Calu3 (cell line): Measurements from ENCODE around the gene TMTC2. TPM values are rescaled to one million over a fixed set of nuclear protein-coding genes. Genes with fewer than 3 reads are reported as not detected.

Source experiments
- BruUV-seq: library from RNA; stranded (reverse); fragments of 400-500 nt; replicated peaks from 2 replicates; lab custom pipeline; 2021; lab: Mats Ljungman, UMichigan
- CTCF ChIA-PET: fragments of 300-600 bp; sonication (Branson Sonifier 250); formaldehyde crosslinking; loops from one replicate; lab custom pipeline; 2022; ENCODE audit warnings: antibody characterized with exemption; lab: Charles Lee
- DNase-seq: peaks from one replicate; pipeline ENCODE4 v3.0.0; 2022
- H3K27ac Mint-ChIP-seq: one replicate; pipeline ENCODE4 v1.8.0; 2022; ENCODE audit warnings: mixed read lengths; ENCODE audit not compliant: unreplicated experiment
- H3K27me3 Mint-ChIP-seq: one replicate; pipeline ENCODE4 v1.8.0; 2022; ENCODE audit warnings: mixed read lengths; ENCODE audit not compliant: unreplicated experiment
- H3K36me3 Mint-ChIP-seq: one replicate; pipeline ENCODE4 v1.8.0; 2022; ENCODE audit warnings: mild to moderate bottlenecking, moderate library complexity, mixed read lengths; ENCODE audit not compliant: insufficient read depth, unreplicated experiment
- H3K4me1 Mint-ChIP-seq: one replicate; pipeline ENCODE4 v1.8.0; 2022; ENCODE audit warnings: mild to moderate bottlenecking, low read depth, mixed read lengths; ENCODE audit not compliant: unreplicated experiment
- H3K4me3 Mint-ChIP-seq: one replicate; pipeline ENCODE4 v1.8.0; 2022; ENCODE audit warnings: mild to moderate bottlenecking, low read depth, moderate library complexity, mixed read lengths; ENCODE audit not compliant: unreplicated experiment
- H3K9me3 Mint-ChIP-seq: one replicate; pipeline ENCODE4 v1.8.0; 2022; ENCODE audit warnings: low read depth, mixed read lengths; ENCODE audit not compliant: unreplicated experiment
- intact Hi-C: fragments of 100-400 bp; cut with micrococcal nuclease; formaldehyde crosslinking; loops from one replicate; pipeline ENCODE4 v1.10.0; 2022; ENCODE audit not compliant: unreplicated experiment
- total RNA-seq: library from RNA; stranded (reverse); gene quantifications from 2 replicates; pipeline ENCODE4 v1.2.3, GENCODE V29; 2022
- TF ChIP-seq, protein P1 (sequence below): fragments of 200-600 bp; IDR thresholded peaks from one replicate; pipeline ENCODE4 v1.8.0; 2022; ENCODE audit warnings: antibody characterized with exemption; ENCODE audit not compliant: unreplicated experiment

Gene TMTC2
- total RNA-seq, 1 experiment from 2014 or later, result 31.2 TPM

DNA sequence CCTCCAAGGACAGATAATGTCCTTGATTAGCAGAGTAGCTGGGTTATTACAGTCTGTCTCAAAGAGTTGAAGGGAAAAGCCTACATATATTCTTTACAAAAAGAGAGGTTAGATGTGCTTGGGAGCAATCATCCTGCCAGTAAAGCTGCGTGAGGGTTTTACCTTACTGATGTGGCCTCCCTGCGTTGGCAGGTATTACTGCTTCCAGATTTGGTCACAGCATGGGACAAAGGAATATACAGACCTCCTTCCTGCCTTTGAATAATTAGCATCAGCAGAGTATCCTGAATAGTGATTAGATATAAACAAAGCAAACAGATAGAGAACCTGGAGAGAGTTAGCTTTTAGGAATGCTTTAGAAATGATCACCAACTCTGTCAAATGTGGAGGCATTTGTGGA is 69.6 kb downstream of the TMTC2 start:
- no peak overlapping the region for H3K27ac Mint-ChIP-seq
- no peaks in the 10 kb centered on the region for H3K36me3 Mint-ChIP-seq
- H3K27me3 Mint-ChIP-seq, result no peaks in the 10 kb centered on the region
- no peak for DNase-seq
- no peaks in the 10 kb centered on the region for H3K9me3 Mint-ChIP-seq
- intact Hi-C loops, result loop anchor here (10.0 kb wide), 1 partner anchor 178 kb away; no protein-coding TSS in a partner anchor
- TF ChIP-seq, protein P1, sequence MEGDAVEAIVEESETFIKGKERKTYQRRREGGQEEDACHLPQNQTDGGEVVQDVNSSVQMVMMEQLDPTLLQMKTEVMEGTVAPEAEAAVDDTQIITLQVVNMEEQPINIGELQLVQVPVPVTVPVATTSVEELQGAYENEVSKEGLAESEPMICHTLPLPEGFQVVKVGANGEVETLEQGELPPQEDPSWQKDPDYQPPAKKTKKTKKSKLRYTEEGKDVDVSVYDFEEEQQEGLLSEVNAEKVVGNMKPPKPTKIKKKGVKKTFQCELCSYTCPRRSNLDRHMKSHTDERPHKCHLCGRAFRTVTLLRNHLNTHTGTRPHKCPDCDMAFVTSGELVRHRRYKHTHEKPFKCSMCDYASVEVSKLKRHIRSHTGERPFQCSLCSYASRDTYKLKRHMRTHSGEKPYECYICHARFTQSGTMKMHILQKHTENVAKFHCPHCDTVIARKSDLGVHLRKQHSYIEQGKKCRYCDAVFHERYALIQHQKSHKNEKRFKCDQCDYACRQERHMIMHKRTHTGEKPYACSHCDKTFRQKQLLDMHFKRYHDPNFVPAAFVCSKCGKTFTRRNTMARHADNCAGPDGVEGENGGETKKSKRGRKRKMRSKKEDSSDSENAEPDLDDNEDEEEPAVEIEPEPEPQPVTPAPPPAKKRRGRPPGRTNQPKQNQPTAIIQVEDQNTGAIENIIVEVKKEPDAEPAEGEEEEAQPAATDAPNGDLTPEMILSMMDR, result no peak
- CTCF ChIA-PET, result no interaction called here
- no peak overlapping the region for H3K4me3 Mint-ChIP-seq
- H3K4me1 Mint-ChIP-seq, result no peaks in the 10 kb centered on the region
- BruUV-seq, result no TSS peak

DNA sequence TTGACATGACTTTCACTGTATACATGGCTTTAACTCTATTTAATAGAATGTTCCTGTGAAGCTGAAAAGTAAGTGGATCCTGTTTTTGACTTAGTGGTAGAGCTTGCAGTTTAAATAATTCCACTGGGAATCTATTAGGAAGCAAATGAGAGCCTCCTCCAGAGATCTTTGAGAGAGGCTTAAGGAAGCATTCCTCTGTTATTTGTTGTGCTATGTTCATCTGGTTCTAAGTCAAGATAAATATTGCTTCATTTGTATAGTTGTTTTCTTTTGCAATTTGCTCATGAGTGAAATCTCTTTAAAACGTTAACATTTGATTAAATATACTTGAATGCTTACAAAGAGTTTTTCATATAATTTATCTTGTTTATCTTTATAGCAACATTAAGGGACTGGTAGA is 70.4 kb downstream of the TMTC2 start:
- no TSS peak for BruUV-seq
- Mint-ChIP-seq H3K4me3 (no peak overlapping the region), H3K9me3 (no peaks in the 10 kb centered on the region), H3K27ac (no peak overlapping the region), H3K27me3 (no peaks in the 10 kb centered on the region), H3K4me1 (no peaks in the 10 kb centered on the region), H3K36me3 (no peaks in the 10 kb centered on the region)
- CTCF ChIA-PET, result no interaction called here
- no peak for DNase-seq
- intact Hi-C loops, result loop anchor here (10.0 kb wide), 1 partner anchor 178 kb away; no protein-coding TSS in a partner anchor
- TF ChIP-seq, protein P1, result no peak

DNA sequence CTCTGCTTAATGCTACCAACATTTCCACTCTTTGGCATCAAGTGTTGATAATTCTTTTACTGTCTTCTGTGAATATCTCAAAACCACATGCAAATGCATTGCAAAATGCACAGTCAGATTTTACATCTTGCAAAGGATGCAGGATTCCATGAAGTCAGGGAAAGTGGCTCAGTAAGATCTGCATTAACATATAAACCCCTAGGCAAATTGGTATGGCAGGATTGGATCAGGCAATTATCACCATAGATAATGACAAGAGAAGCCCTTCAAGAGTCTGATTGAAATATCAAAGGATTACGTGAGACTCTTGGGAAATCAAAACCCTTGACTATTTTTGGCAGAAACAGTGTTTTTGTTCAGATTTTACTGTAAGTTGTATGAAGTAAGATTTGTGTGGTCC is 71.0 kb downstream of the TMTC2 start:
- CTCF ChIA-PET, result no interaction called here
- no peaks in the 10 kb centered on the region for H3K9me3 Mint-ChIP-seq
- H3K4me1 Mint-ChIP-seq, result no peaks in the 10 kb centered on the region
- no peaks in the 10 kb centered on the region for H3K27me3 Mint-ChIP-seq
- no peaks in the 10 kb centered on the region for H3K36me3 Mint-ChIP-seq
- TF ChIP-seq, protein P1, result no peak
- BruUV-seq, result no TSS peak
- intact Hi-C loops, result loop anchor here (10.0 kb wide), 1 partner anchor 177 kb away; no protein-coding TSS in a partner anchor
- DNase-seq, result no peak
- H3K27ac Mint-ChIP-seq, result no peak overlapping the region
- H3K4me3 Mint-ChIP-seq, result no peak overlapping the region

DNA sequence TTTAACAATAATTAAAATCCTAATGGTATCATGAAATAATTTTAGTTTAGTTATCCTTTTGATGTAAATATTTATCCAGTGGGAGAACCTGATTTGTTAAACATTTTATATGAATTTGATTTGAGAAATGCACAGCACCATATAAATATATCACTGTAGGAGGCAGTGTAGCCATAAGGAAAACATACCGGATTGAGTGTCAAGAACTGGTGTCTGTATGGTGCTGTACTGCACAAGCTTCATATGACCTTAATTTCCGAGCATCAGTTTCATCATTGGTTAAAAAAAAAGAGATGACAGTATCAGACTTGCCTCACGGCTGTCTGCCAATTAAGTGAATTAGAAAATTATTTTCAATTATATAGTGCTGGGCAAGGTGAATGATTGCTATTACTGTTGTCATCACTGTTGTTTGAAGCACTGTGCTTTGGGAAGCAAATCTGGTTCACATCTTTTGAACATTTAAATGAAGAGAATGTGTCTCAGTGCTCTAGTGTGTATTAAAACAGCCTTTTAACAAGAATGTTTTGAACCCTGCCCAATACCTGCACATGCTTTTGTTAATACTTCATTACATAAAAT is 72.1 kb downstream of the TMTC2 start:
- DNase-seq, result no peak
- intact Hi-C loops, result loop anchor here (10.0 kb wide), 1 partner anchor 176 kb away; no protein-coding TSS in a partner anchor
- no peaks in the 10 kb centered on the region for H3K36me3 Mint-ChIP-seq
- H3K4me3 Mint-ChIP-seq, result no peak overlapping the region
- H3K27me3 Mint-ChIP-seq, result no peaks in the 10 kb centered on the region
- TF ChIP-seq, protein P1, result no peak
- H3K4me1 Mint-ChIP-seq, result no peaks in the 10 kb centered on the region
- CTCF ChIA-PET, result no interaction called here
- no peak overlapping the region for H3K27ac Mint-ChIP-seq
- H3K9me3 Mint-ChIP-seq, result no peaks in the 10 kb centered on the region
- no TSS peak for BruUV-seq
